Hematopoietic multipotent progenitor cell (in vitro differentiated cells): ENCODE results near the gene FAM78A. TPM values are rescaled to one million over a fixed set of nuclear protein-coding genes. Genes with fewer than 3 reads are reported as not detected.

Experiments
- DNase-seq, 3 donors: peaks; one replicate each; pipeline ENCODE4 v3.0.0-alpha.2; 2011 to 2015; ENCODE audit warnings: low read depth in 2 of 3, low spot score in 2 of 3
- total RNA-seq: library from RNA; depleted of rRNA; stranded (reverse); fragments of >200 nt; gene quantifications from one replicate; pipeline ENCODE4 v1.2.3, GENCODE V29; 2012

FAM78A gene
- 70.3 TPM for total RNA-seq

- peak in 1 of 3 donors; percentile 55 for DNase-seq
These were observed at the start of gene FAM78A for GRCh38 chr9:131276094-131276888. Gene FAM78A (minus strand): TSS chr9:131276510. CDS start chr9:131276179, 331 bp downstream.

- no peak for DNase-seq
These were observed 48.7 kb upstream of the FAM78A start for GRCh38 chr9:131324736-131325679.

- no peak for DNase-seq
These were observed 47.3 kb upstream of the FAM78A start for GRCh38 chr9:131323629-131324028.

GRCh38 chr9:131320031-131320685 is 43.8 kb upstream of the FAM78A start:
- DNase-seq, result no peak

GRCh38 chr9:131319486-131319885 is 43.2 kb upstream of the FAM78A start:
- DNase-seq, result no peak

- DNase-seq, result no peak
These were observed 42.1 kb upstream of the FAM78A start for GRCh38 chr9:131318231-131319085.

GRCh38 chr9:131312822-131313770 is 36.8 kb upstream of the FAM78A start:
- DNase-seq, result no peak

- no peak for DNase-seq
These were observed 35.9 kb upstream of the FAM78A start for GRCh38 chr9:131312246-131312645.

- DNase-seq, result peak in 2 of 3 donors; percentile 18 to 25
These were observed 34.7 kb upstream of the FAM78A start for GRCh38 chr9:131310833-131311554.

- no peak for DNase-seq
These were observed 33.4 kb upstream of the FAM78A start for GRCh38 chr9:131309530-131310276.

GRCh38 chr9:131308906-131309529 is 32.7 kb upstream of the FAM78A start:
- no peak for DNase-seq

GRCh38 chr9:131308452-131308851 is 32.1 kb upstream of the FAM78A start:
- DNase-seq, result no peak

- DNase-seq, result no peak
These were observed 31.7 kb upstream of the FAM78A start for GRCh38 chr9:131307974-131308373.

GRCh38 chr9:131306397-131307004 is 30.2 kb upstream of the FAM78A start:
- DNase-seq, result no peak

- DNase-seq, result no peak
These were observed 28.5 kb upstream of the FAM78A start for GRCh38 chr9:131304676-131305355.
